Keratinocyte (primary cell): ENCODE measurements around the gene TMEM184C.

Experiments
- EZH2 ChIP-seq: IDR thresholded peaks from one replicate; pipeline ENCODE4 v1.6.1; 2012; ENCODE audit warnings: inconsistent platforms, mild to moderate bottlenecking, low read length, moderate library complexity
- TF ChIP-seq, protein P1 (sequence below), 3 experiments: IDR thresholded peaks in 1 of 3; conservative IDR thresholded peaks in 1 of 3; optimal IDR thresholded peaks in 1 of 3; 2 replicates in 2 of 3; 3 replicates in 1 of 3; pipeline versions ENCODE3 to v1.5.1; 2011; ENCODE audit warnings: low read length in 3 of 3, mild to moderate bottlenecking in 3 of 3, moderate library complexity in 2 of 3, control low read depth in 1 of 3, inconsistent platforms in 1 of 3; ENCODE audit not compliant: insufficient read depth in 2 of 3; ENCODE audit errors: extremely low read depth in 1 of 3

DNA sequence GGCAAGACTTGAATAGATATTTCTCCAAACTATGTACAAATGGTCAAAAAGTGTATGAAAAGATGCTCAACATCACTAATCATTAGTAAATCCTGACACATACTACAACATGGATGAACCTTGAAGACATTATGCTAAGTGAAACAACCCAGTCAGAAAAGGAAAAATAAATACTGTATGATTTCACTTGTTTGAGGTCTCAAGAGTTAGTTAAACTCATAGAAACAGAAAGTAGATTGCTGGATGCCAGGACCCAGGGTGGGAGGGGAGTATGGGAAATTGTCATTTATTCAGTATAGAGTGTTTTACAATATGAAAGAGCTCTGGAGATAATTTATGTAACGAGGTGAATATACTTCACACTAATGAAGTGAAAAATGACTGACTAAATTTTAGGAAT lies 34.4 kb downstream of the TMEM184C start:
- no peak for TF ChIP-seq EZH2
- TF ChIP-seq, protein P1, sequence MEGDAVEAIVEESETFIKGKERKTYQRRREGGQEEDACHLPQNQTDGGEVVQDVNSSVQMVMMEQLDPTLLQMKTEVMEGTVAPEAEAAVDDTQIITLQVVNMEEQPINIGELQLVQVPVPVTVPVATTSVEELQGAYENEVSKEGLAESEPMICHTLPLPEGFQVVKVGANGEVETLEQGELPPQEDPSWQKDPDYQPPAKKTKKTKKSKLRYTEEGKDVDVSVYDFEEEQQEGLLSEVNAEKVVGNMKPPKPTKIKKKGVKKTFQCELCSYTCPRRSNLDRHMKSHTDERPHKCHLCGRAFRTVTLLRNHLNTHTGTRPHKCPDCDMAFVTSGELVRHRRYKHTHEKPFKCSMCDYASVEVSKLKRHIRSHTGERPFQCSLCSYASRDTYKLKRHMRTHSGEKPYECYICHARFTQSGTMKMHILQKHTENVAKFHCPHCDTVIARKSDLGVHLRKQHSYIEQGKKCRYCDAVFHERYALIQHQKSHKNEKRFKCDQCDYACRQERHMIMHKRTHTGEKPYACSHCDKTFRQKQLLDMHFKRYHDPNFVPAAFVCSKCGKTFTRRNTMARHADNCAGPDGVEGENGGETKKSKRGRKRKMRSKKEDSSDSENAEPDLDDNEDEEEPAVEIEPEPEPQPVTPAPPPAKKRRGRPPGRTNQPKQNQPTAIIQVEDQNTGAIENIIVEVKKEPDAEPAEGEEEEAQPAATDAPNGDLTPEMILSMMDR (optimal IDR thresholded peaks at IDR 0.05 in 1 of 3, IDR thresholded peaks at IDR 0.05 in 1 of 3, conservative IDR thresholded peaks at IDR 0.05 in 1 of 3; ENCODE audit: extremely low read depth in 1 of 3, insufficient read depth in 2 of 3, low read length in 3 of 3) = no peak
